Chondrocyte (in vitro differentiated cells): Measurements from ENCODE around the gene UBE3D. TPM values are rescaled to one million over a fixed set of nuclear protein-coding genes. Genes with fewer than 3 reads are reported as not detected.

Experiments
- DNase-seq: peaks from one replicate; pipeline ENCODE4 v3.0.0; 2021; ENCODE audit warnings: mixed read lengths, low spot score
- H3K27ac Mint-ChIP-seq: one replicate; pipeline ENCODE4 v1.8.0; 2021; ENCODE audit warnings: mild to moderate bottlenecking, moderate library complexity, mixed read lengths; ENCODE audit not compliant: unreplicated experiment
- H3K27me3 Mint-ChIP-seq: 2 replicates; pipeline ENCODE4 v1.8.0; 2021; ENCODE audit warnings: low read depth, mixed read lengths
- H3K36me3 Mint-ChIP-seq: 2 replicates; pipeline ENCODE4 v1.8.0; 2021; ENCODE audit warnings: low read depth, mixed read lengths
- H3K4me1 Mint-ChIP-seq: 2 replicates; pipeline ENCODE4 v1.8.0; 2021; ENCODE audit warnings: low read depth, mild to moderate bottlenecking, mixed read lengths
- H3K4me3 Mint-ChIP-seq: one replicate; pipeline ENCODE4 v1.8.0; 2021; ENCODE audit warnings: mild to moderate bottlenecking, moderate library complexity, mixed read lengths; ENCODE audit not compliant: unreplicated experiment
- H3K9me3 Mint-ChIP-seq: 2 replicates; pipeline ENCODE4 v1.8.0; 2021; ENCODE audit warnings: low read depth, mixed read lengths
- total RNA-seq: library from RNA; stranded (reverse); gene quantifications from 3 replicates; pipeline ENCODE4 v1.2.1, GENCODE V29; 2021
- TF ChIP-seq, protein P1 (sequence below): fragments of 200-600 bp; sonication (generic); IDR thresholded peaks from 2 replicates; pipeline ENCODE4 v1.5.0; 2021; ENCODE audit warnings: antibody characterized with exemption, mild to moderate bottlenecking, moderate library complexity

UBE3D gene
- total RNA-seq, 1 donor from 2014 or later, result 3.0 TPM

- Mint-ChIP-seq H3K27me3 (no peaks in the 10 kb centered on the region), H3K4me1 (no peaks in the 10 kb centered on the region), H3K27ac (no peak overlapping the region), H3K9me3 (peaks cover 3% of the 10 kb centered on the region), H3K36me3 (no peaks in the 10 kb centered on the region), H3K4me3 (no peak overlapping the region)
- DNase-seq, result no peak
- TF ChIP-seq, protein P1, sequence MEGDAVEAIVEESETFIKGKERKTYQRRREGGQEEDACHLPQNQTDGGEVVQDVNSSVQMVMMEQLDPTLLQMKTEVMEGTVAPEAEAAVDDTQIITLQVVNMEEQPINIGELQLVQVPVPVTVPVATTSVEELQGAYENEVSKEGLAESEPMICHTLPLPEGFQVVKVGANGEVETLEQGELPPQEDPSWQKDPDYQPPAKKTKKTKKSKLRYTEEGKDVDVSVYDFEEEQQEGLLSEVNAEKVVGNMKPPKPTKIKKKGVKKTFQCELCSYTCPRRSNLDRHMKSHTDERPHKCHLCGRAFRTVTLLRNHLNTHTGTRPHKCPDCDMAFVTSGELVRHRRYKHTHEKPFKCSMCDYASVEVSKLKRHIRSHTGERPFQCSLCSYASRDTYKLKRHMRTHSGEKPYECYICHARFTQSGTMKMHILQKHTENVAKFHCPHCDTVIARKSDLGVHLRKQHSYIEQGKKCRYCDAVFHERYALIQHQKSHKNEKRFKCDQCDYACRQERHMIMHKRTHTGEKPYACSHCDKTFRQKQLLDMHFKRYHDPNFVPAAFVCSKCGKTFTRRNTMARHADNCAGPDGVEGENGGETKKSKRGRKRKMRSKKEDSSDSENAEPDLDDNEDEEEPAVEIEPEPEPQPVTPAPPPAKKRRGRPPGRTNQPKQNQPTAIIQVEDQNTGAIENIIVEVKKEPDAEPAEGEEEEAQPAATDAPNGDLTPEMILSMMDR, result no peak
These were observed 17.8 kb upstream of the UBE3D start for GRCh38 chr6:83083476-83083875.

DNA sequence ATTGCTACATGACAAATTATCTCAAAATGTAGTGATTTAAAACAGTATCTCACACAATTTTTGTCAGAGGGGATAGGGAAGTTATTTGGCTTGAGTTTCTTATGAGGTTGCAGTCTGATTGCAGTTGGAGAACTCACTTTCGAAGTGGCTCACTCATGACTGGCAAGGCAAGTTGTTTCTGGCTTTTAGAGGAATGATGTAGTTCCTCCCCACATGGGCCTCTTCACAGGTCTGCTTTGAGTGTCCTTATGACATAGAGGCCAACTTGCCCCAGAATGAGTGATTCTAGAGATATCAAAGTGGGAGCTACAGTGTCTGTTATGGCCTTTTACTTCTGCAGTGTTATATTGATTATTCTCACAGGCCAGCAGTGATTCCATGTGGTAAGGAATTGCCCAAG, 8.0 kb upstream of the UBE3D start:
- H3K9me3 Mint-ChIP-seq, result peaks cover 3% of the 10 kb centered on the region
- peaks cover 3% of the 10 kb centered on the region for H3K36me3 Mint-ChIP-seq
- no peak for DNase-seq

GRCh38 chr6:83072726-83073125, 7.1 kb upstream of the UBE3D start:
- no peaks in the 10 kb centered on the region for H3K27me3 Mint-ChIP-seq
- no peak for DNase-seq
- TF ChIP-seq, protein P1, result no peak
- no peak overlapping the region for H3K27ac Mint-ChIP-seq
- peaks cover 3% of the 10 kb centered on the region for H3K36me3 Mint-ChIP-seq
- peaks cover 26% of the 10 kb centered on the region for H3K4me1 Mint-ChIP-seq
- H3K9me3 Mint-ChIP-seq, result peaks cover 3% of the 10 kb centered on the region
- no peak overlapping the region for H3K4me3 Mint-ChIP-seq

More for the DNA sequence above, 8.0 kb upstream of the UBE3D start:
- Mint-ChIP-seq H3K4me3 (no peak overlapping the region), H3K27ac (no peak overlapping the region), H3K4me1 (peaks cover 21% of the 10 kb centered on the region), H3K27me3 (no peaks in the 10 kb centered on the region)
- TF ChIP-seq, protein P1, result no peak

DNA sequence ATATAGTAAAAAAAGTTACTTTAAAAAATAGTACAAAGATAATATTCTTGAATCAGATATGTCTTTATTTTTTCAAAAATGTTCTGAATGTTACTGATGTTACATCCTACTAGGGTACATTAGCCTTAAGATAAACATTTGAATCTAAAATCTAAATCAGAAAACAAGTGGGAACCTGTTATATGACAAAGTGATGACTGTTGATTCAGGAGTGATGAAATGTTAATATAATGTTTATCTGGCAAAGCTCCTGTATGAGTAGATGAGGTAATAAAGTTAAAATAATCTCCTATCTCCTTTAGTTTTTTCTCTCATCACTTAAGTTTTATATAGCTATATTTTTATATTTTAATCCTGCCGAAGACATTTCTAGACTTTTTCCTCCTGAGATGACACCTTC, 6.1 kb upstream of the UBE3D start:
- Mint-ChIP-seq H3K27ac (peak overlapping the region; percentile 41), H3K36me3 (peaks cover 3% of the 10 kb centered on the region), H3K4me3 (no peak overlapping the region), H3K9me3 (peaks cover 3% of the 10 kb centered on the region), H3K27me3 (no peaks in the 10 kb centered on the region), H3K4me1 (peaks cover 26% of the 10 kb centered on the region)
- DNase-seq, result no peak
- TF ChIP-seq, protein P1, result no peak

DNA sequence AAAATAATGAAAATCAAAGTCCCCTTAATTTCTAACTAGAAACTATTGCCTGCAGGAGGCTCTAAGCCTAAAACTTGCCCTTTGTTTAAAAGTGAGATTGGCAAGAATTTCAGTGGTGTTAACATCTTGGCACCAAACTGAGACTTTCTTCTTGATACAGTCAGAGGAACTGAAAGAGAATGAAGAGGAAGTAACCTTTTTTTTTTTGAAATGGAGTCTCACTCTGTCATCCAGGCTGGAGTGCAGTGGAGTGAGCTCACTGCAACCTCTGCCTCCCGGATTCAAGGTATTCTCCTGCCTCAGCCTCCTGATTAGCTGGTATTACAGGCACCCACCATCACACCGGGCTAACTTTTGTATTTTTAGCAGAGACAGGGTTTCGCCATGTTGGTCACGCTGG, 5.4 kb upstream of the UBE3D start:
- no peak for DNase-seq
- H3K4me3 Mint-ChIP-seq, result no peak overlapping the region
- peaks cover 27% of the 10 kb centered on the region for H3K4me1 Mint-ChIP-seq
- H3K36me3 Mint-ChIP-seq, result peaks cover 3% of the 10 kb centered on the region
- TF ChIP-seq, protein P1, result no peak
- H3K27ac Mint-ChIP-seq, result peak overlapping the region; percentile 28
- peaks cover 3% of the 10 kb centered on the region for H3K9me3 Mint-ChIP-seq
- no peaks in the 10 kb centered on the region for H3K27me3 Mint-ChIP-seq
